SK-N-SH treated with all-trans-retinoic acid at 6 μM for 48 hours (cell line): ENCODE data around the gene PLXDC2.

Source experiments
- CSRNP3 ChIP-seq: fragments of 250-450 bp; sonication (Bioruptor Pico); IDR thresholded peaks from 2 replicates; pipeline ENCODE4 v1.5.1; 2021; ENCODE audit warnings: mild to moderate bottlenecking, moderate library complexity
- OSR1 ChIP-seq: fragments of 250-450 bp; sonication (Bioruptor Pico); IDR thresholded peaks from 2 replicates; pipeline ENCODE4 v1.8.0; 2022; ENCODE audit warnings: moderate library complexity, mild to moderate bottlenecking, inconsistent platforms
- PATZ1 ChIP-seq: fragments of 250-450 bp; sonication (Bioruptor Pico); IDR thresholded peaks from 2 replicates; pipeline ENCODE4 v1.8.0; 2020; ENCODE audit warnings: mild to moderate bottlenecking, moderate library complexity, borderline replicate concordance
- POU6F1 ChIP-seq: fragments of 250-450 bp; sonication (Bioruptor Pico); IDR thresholded peaks from 2 replicates; pipeline ENCODE4 v1.8.0; 2021; ENCODE audit warnings: low read depth, mild to moderate bottlenecking, moderate library complexity, borderline replicate concordance
- RARB ChIP-seq: fragments of 250-450 bp; sonication (Bioruptor Pico); IDR thresholded peaks from 2 replicates; pipeline ENCODE4 v1.8.0; 2021; ENCODE audit warnings: mild to moderate bottlenecking, moderate library complexity
- TOX ChIP-seq: fragments of 250-450 bp; sonication (Bioruptor Pico); IDR thresholded peaks from 2 replicates; pipeline ENCODE4 v1.8.0; 2021; ENCODE audit warnings: mild to moderate bottlenecking, moderate library complexity, borderline replicate concordance
- TSHZ2 ChIP-seq: fragments of 250-450 bp; sonication (Bioruptor Pico); IDR thresholded peaks from 2 replicates; pipeline ENCODE4 v1.5.0; 2020; ENCODE audit warnings: mild to moderate bottlenecking, moderate library complexity

- TF ChIP-seq TOX (CRISPR knock-in tag) (no peak), PATZ1 (no peak), RARB (no peak), TSHZ2 (CRISPR knock-in tag) (no peak), POU6F1 (CRISPR knock-in tag) (no peak), OSR1 (CRISPR knock-in tag) (no peak), CSRNP3 (no peak)
Observed at GRCh38 chr10:19845503-19846368, 29.5 kb downstream of the PLXDC2 start.
